Neural progenitor cell (in vitro differentiated cells): Measurements from ENCODE around the gene WDFY2. TPM values are rescaled to one million over a fixed set of nuclear protein-coding genes. Genes with fewer than 3 reads are reported as not detected.
A peak's percentile ranks its signal among the peaks of the same experiment; 100 is the strongest.

Experiments used
- DNase-seq: peaks from one replicate; pipeline ENCODE4 v3.0.0-alpha.2; 2016; ENCODE audit warnings: low spot score
- H2AFZ ChIP-seq: fragments of 200-600 bp; sonication (generic); replicated peaks from 2 replicates; pipeline ENCODE4 v1.6.1; 2016; ENCODE audit warnings: antibody characterized with exemption
- H3F3A ChIP-seq: fragments of 200-600 bp; sonication (generic); 2 replicates; pipeline ENCODE4 v1.6.1; 2016; ENCODE audit warnings: antibody characterized with exemption, low read depth
- H3K27ac ChIP-seq: fragments of 200-600 bp; sonication (generic); 2 replicates; pipeline ENCODE4 v1.5.1; 2016; ENCODE audit warnings: mild to moderate bottlenecking
- H3K27me3 ChIP-seq: fragments of 200-600 bp; sonication (generic); 2 replicates; pipeline ENCODE4 v1.6.1; 2016; ENCODE audit warnings: mild to moderate bottlenecking, moderate library complexity
- H3K36me3 ChIP-seq: fragments of 200-600 bp; sonication (generic); 2 replicates; pipeline ENCODE4 v1.5.1; 2016
- H3K4me1 ChIP-seq: fragments of 200-600 bp; sonication (generic); 2 replicates; pipeline ENCODE4 v1.6.1; 2016; ENCODE audit warnings: mixed run types
- H3K4me2 ChIP-seq: fragments of 200-600 bp; sonication (generic); 2 replicates; pipeline ENCODE4 v1.6.1; 2016
- H3K4me3 ChIP-seq: fragments of 200-600 bp; sonication (generic); 2 replicates; pipeline ENCODE4 v1.5.1; 2016
- H3K79me2 ChIP-seq: fragments of 200-600 bp; sonication (generic); 2 replicates; pipeline ENCODE4 v1.6.1; 2016; ENCODE audit warnings: low read depth
- H3K9ac ChIP-seq: fragments of 200-600 bp; sonication (generic); 2 replicates; pipeline ENCODE4 v1.6.1; 2016
- H3K9me3 ChIP-seq: fragments of 200-600 bp; sonication (generic); 2 replicates; pipeline ENCODE4 v1.5.1; 2016; ENCODE audit warnings: low read depth
- H4K20me1 ChIP-seq: fragments of 200-600 bp; sonication (generic); 2 replicates; pipeline ENCODE4 v1.6.1; 2016; ENCODE audit warnings: low read depth
- H3K27ac Mint-ChIP-seq: 3 replicates; pipeline ENCODE4 v1.8.0; 2021; ENCODE audit warnings: mixed read lengths
- H3K27me3 Mint-ChIP-seq: 2 replicates; pipeline ENCODE4 v1.8.0; 2022; ENCODE audit warnings: low read depth, mild to moderate bottlenecking, inconsistent platforms, moderate library complexity, mixed read lengths; ENCODE audit not compliant: insufficient read depth
- H3K36me3 Mint-ChIP-seq: 3 replicates; pipeline ENCODE4 v1.8.0; 2021; ENCODE audit warnings: mixed read lengths
- H3K4me1 Mint-ChIP-seq: 3 replicates; pipeline ENCODE4 v1.8.0; 2021; ENCODE audit warnings: mixed read lengths
- H3K4me3 Mint-ChIP-seq: 3 replicates; pipeline ENCODE4 v1.8.0; 2021; ENCODE audit warnings: mild to moderate bottlenecking, moderate library complexity, mixed read lengths
- H3K9me3 Mint-ChIP-seq: 3 replicates; pipeline ENCODE4 v1.8.0; 2020; ENCODE audit warnings: mixed read lengths
- EZH2 ChIP-seq: fragments of 200-600 bp; sonication (generic); IDR thresholded peaks from 2 replicates; pipeline ENCODE4 v1.6.1; 2017; ENCODE audit warnings: antibody characterized with exemption, mild to moderate bottlenecking, moderate library complexity
- EZH2phosphoT487 ChIP-seq: fragments of 200-600 bp; sonication (generic); IDR thresholded peaks from 2 replicates; pipeline ENCODE4 v1.6.1; 2017; ENCODE audit warnings: antibody characterized with exemption
- total RNA-seq: library from RNA; depleted of rRNA; stranded (reverse); fragments of >200 nt; gene quantifications from 2 replicates; pipeline ENCODE4 v1.2.3, GENCODE V29; 2015; ENCODE audit warnings: low replicate concordance
- TF ChIP-seq, protein P1 (sequence below): fragments of 200-600 bp; sonication (generic); IDR thresholded peaks from 2 replicates; pipeline ENCODE4 v1.5.1; 2017; ENCODE audit warnings: antibody characterized with exemption, mild to moderate bottlenecking

Gene WDFY2
- total RNA-seq, 1 donor from 2014 or later = 18.3 TPM

DNA sequence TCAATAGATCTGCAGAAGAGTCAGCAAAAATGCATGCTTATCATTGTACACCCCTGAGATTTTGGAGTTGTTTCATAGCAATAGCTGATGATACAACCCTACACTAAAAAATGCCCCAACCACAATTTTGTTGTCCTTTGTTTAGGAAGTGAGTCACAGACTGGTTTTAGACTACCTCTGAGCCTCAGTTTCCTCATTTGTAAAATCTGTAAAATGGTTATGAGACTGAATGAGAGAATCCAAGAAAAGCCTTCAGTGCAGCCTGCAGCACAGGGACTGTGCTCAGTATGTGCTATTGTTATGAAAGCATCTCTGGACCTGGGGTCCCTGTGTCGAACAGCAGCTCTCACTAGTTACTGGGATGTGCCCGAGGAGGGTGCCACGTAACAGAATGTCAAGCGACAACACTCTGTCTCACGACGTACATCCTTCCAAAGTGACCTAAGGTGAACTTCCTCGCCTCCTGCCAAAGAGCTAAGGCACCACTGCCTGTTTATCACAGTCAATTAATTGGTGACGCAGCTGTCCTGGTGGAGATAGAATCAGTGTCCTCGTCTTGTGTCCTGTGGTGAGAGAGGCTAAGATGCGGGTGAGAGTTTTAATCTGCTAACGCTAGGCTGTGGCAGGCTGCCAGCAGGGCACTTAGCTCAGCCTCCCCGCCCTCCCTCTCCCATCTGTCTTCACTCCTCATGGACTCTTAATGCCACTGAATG lies 201.6 kb downstream of the WDFY2 start:
- Histone ChIP-seq H3K4me2 (peak overlapping the region; percentile 47), H3F3A (peaks cover 3% of the 10 kb centered on the region), H3K79me2 (no peaks in the 10 kb centered on the region), H3K36me3 (no peaks in the 10 kb centered on the region), H3K4me1 (peaks cover 18% of the 10 kb centered on the region), H3K9me3 (no peaks in the 10 kb centered on the region), H3K4me3 (no peak overlapping the region), H2AFZ (peak overlapping the region; percentile 59), H4K20me1 (no peaks in the 10 kb centered on the region), H3K27ac (no peak overlapping the region), H3K27me3 (no peaks in the 10 kb centered on the region), H3K9ac (no peak overlapping the region)
- Mint-ChIP-seq H3K9me3 (no peaks in the 10 kb centered on the region), H3K4me1 (peaks cover 36% of the 10 kb centered on the region), H3K4me3 (no peak overlapping the region), H3K36me3 (peaks cover 6% of the 10 kb centered on the region), H3K27ac (peak overlapping the region; percentile 91), H3K27me3 (peaks cover 5% of the 10 kb centered on the region)
- DNase-seq = peak; percentile 68
- TF ChIP-seq, protein P1, sequence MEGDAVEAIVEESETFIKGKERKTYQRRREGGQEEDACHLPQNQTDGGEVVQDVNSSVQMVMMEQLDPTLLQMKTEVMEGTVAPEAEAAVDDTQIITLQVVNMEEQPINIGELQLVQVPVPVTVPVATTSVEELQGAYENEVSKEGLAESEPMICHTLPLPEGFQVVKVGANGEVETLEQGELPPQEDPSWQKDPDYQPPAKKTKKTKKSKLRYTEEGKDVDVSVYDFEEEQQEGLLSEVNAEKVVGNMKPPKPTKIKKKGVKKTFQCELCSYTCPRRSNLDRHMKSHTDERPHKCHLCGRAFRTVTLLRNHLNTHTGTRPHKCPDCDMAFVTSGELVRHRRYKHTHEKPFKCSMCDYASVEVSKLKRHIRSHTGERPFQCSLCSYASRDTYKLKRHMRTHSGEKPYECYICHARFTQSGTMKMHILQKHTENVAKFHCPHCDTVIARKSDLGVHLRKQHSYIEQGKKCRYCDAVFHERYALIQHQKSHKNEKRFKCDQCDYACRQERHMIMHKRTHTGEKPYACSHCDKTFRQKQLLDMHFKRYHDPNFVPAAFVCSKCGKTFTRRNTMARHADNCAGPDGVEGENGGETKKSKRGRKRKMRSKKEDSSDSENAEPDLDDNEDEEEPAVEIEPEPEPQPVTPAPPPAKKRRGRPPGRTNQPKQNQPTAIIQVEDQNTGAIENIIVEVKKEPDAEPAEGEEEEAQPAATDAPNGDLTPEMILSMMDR = no peak
- TF ChIP-seq EZH2 (no peak), EZH2phosphoT487 (no peak)

DNA sequence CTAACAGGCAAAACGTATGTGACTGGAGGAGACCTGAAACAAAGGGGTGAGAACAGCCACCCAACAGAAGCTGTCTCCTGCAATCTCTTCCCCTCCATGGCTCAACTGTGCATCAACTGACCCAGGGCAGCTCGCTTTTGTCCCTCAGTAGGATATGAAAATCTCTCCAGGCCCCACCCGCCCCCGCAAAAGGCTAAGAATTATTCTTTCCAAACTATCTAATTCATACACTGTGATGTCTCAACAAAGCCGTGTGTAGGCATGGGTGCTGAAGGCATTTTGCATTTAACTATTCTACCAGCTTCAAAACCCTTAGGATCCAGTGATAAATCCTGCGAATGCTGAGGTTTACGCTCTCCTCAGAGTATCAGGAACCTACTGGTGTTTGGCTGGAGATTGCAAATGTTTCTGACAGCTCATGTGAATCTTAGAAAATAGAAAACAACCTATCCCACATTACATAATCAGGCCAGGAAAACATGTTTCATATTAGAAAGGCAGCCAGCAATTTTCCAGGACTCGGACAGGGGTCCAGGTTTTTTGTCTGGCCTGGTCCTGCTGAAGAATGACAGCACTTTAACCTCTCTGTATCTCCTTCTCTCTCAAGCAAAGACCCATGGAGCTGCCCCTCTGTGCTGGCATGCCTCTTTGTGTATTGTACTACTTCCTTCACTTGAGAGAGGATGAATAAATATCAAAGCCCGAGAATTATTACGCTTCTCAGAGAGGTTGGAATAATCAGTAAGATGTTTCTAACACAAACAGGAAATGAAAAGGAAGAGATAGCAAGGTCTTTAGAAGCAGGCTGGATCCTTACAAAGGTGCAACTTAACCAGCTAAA lies 202.4 kb downstream of the WDFY2 start:
- Histone ChIP-seq H3K4me1 (peaks cover 18% of the 10 kb centered on the region), H2AFZ (peak overlapping the region; percentile 59), H3K4me2 (peak overlapping the region; percentile 47), H3K36me3 (no peaks in the 10 kb centered on the region), H3K9ac (no peak overlapping the region), H3K27ac (no peak overlapping the region), H3K27me3 (no peaks in the 10 kb centered on the region), H3K79me2 (no peaks in the 10 kb centered on the region), H3K9me3 (no peaks in the 10 kb centered on the region), H3F3A (peaks cover 3% of the 10 kb centered on the region), H4K20me1 (no peaks in the 10 kb centered on the region), H3K4me3 (no peak overlapping the region)
- no peak for DNase-seq
- H3K27ac Mint-ChIP-seq = peak overlapping the region; percentile 91
- no peak overlapping the region for H3K4me3 Mint-ChIP-seq
- H3K27me3 Mint-ChIP-seq = peaks cover 2% of the 10 kb centered on the region
- peaks cover 6% of the 10 kb centered on the region for H3K36me3 Mint-ChIP-seq
- no peak for TF ChIP-seq EZH2
- TF ChIP-seq, protein P1 = no peak
- TF ChIP-seq EZH2phosphoT487 = no peak
- H3K4me1 Mint-ChIP-seq = peaks cover 37% of the 10 kb centered on the region
- H3K9me3 Mint-ChIP-seq = no peaks in the 10 kb centered on the region

DNA sequence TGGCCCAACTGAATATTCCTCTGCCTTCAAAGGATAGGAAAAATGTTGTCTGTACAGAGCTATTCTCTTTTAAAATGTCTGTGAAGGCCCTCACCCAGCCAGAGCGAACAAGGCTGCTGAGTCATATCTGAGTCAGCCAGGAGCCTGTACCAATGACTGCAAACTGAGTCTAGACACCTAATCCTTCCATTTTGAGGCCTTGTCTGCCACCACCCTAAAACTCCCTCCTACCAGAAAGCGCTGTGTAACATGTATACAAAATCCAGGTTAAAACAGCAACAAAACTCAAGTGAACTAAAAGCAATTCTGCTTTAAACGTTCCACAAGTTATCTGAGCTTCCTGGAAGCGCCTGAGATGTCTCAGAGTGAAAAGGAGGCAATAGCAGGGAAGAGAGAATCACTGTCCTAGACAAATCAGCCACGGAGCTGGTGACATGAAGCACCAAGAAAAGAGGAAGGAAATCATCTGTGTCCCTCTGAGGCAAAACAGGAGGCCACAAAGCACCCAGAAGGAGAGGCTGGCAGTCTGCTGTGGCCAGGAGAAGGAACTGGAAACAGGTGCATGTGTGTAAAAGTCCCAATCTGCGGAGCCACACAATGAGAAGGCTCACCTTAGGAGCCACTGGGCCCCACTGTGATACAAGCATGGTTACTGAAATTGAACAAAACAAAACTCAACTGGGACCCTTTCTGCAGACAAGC lies 209.5 kb downstream of the WDFY2 start:
- Histone ChIP-seq H3K27me3 (no peaks in the 10 kb centered on the region), H3K9ac (no peak overlapping the region), H4K20me1 (no peaks in the 10 kb centered on the region), H3K4me1 (peaks cover 6% of the 10 kb centered on the region), H3K4me2 (no peak overlapping the region), H3K4me3 (no peak overlapping the region), H3K79me2 (no peaks in the 10 kb centered on the region), H2AFZ (no peak overlapping the region), H3K36me3 (no peaks in the 10 kb centered on the region), H3F3A (no peaks in the 10 kb centered on the region), H3K9me3 (no peaks in the 10 kb centered on the region), H3K27ac (no peak overlapping the region)
- Mint-ChIP-seq H3K9me3 (no peaks in the 10 kb centered on the region), H3K27me3 (no peaks in the 10 kb centered on the region), H3K27ac (peak overlapping the region; percentile 4), H3K36me3 (peaks cover 11% of the 10 kb centered on the region), H3K4me3 (no peak overlapping the region), H3K4me1 (peaks cover 29% of the 10 kb centered on the region)
- TF ChIP-seq, protein P1 = no peak
- no peak for TF ChIP-seq EZH2phosphoT487
- no peak for TF ChIP-seq EZH2
- DNase-seq = no peak
